GM11168 (cell line): ENCODE data around the gene DLG2.

Source experiments
- in situ Hi-C: fragments of 300-500 bp; cut with MboI; formaldehyde crosslinking; loops from one replicate; pipeline ENCODE4 v1.12.0; 2022; ENCODE audit warnings: low sequenced_read_pairs; ENCODE audit not compliant: unreplicated experiment

DLG2 gene

DNA sequence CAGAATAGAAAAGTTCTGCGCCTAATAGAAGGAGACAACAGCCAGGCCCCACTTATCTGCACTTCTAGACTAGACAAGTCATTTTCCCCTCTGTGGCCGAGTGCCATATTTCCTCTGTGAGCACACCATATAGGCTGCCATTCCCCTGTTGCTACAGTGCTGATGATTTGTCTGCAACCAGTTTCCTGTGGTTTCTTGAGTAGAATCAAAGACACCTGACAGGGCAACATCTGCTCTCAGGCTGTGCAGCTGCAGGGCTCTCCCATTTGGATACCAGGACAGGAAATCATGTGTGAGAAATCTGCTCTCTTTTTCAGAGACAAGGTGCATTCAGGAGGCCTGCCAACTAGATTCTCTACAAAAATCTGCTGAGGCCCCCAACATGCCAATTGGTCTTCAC, 879.3 kb downstream of the DLG2 start:
- in situ Hi-C loops: no loop called here

- in situ Hi-C loops: no loop called here
Measured at GRCh38 chr11:84740050-84740449, 887.1 kb downstream of the DLG2 start.

GRCh38 chr11:84724256-84724655, 902.9 kb downstream of the DLG2 start:
- in situ Hi-C loops: no loop called here

DNA sequence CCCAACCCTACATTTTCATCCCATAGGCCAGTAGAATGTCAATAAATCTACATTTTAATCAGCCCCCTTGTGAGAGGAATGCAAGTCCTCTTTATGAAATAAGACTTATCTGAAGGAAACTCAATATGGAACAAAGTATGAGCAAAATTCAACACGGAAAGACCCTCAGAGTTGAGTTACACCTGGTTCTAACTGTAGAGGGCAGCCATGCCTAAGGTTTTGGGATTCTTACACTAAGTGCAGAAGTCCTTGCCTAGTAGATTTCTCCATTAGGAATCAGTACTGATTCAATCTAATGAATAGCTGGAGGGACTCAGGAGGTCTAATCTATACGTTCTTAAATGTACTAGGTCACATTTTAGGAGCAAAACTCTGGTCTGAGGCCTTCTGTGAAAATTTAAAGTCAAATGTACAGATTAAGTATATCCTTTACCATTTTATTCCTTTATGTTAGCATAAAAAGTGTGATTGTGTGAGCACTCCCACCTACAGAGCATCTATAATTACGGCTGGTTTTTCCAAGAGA, 904.5 kb downstream of the DLG2 start:
- in situ Hi-C loops: no loop called here

DNA sequence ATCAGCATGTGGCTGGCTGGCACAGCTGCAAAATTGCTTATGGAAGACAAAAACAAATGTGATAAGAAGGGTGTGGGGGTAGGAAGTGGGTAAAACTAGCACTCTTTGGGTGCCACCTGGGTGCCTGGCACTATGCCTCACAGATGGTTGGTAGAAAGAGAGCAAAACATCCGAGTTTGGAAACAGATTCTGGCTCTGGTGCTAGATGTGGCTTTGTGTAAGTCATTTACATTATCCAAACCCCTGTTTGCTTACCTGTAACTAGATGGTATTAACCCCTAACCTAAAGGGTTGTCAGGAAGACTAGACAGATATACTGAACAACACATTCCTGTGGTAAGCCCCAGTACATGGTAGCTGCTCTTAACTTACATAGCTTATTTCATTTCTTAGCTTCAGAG, 905.6 kb downstream of the DLG2 start:
- in situ Hi-C loops: no loop called here

GRCh38 chr11:84720706-84721402, 906.3 kb downstream of the DLG2 start:
- in situ Hi-C loops: no loop called here

- in situ Hi-C loops: no loop called here
Measured at GRCh38 chr11:84719935-84720577, 907.1 kb downstream of the DLG2 start.

GRCh38 chr11:84714316-84714780, 912.8 kb downstream of the DLG2 start:
- in situ Hi-C loops: no loop called here

DNA sequence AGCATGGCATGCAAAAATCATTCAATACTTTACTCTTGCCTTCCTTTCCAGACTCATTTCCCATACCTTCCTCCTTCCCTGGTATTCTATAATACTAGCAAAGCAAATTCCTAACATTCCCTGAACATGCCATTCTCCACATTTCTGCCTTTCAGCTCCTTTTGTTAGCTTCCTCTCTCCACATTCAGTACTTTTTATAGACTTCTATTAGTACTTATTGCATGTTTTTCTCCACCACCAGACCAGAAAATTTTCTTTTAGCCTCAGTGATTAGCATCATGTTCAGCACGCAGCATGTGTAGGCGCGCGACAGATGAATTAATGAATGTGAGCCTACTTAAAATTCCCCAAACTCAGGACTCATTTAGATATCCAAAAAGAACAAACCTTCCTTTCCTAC, 935.3 kb downstream of the DLG2 start:
- in situ Hi-C loops: no loop called here

DNA sequence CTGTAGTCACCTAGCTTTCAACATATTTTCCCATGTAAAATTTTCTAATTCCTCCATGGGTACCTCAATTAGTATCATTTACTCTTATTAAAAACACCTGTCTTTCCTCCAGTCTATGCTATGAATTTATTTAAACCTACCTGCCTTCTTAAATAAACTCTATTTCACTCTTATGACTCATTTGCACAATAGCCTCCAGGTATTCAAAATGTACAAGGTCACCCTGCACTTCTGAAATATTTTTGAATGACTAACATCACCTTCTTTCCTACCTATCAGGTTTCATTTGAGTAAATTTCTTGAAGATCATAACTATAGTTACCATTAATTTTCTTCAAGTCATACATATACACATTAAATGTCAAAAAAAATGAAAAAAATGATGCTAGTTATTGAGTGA, 939.7 kb downstream of the DLG2 start:
- in situ Hi-C loops: no loop called here

DNA sequence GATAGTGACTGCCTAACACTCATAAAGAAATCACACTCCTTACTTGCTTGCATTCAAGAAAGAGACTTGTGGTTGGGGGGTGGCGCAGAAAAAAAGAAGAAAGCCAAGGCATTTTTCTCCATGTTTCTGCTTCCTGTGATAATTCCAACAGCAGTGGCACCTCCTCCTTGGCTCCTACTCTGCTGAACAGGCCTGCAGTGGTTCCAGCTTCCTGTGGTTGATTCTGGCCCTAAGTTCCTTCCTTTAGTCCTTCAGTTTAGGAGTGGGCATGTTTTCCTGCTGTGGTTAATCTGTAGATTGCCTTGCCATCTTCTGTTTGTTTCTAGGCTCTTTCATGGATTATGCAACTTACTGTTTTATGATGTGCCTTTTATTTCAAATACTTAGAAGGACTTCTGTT, 940.4 kb downstream of the DLG2 start:
- in situ Hi-C loops: no loop called here

DNA sequence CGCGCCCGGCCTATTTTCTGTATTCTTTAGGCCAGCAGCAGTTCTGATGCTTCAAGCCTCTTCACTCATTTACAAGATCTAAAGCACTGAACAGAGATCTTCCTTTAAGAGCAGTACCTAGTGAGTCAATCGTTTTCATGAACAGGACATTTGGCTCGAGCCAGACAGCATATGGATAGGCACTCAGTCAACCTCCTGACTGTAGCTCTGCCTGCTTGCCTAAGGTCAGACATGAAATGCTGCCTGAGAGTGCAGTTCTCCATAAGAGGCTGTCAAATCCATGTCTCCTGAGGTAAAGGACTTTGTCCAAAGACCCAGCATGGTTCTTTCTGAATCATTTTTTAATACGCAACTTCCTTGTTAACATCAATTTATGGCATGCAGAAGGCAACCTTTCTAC, 941.2 kb downstream of the DLG2 start:
- in situ Hi-C loops: no loop called here

DNA sequence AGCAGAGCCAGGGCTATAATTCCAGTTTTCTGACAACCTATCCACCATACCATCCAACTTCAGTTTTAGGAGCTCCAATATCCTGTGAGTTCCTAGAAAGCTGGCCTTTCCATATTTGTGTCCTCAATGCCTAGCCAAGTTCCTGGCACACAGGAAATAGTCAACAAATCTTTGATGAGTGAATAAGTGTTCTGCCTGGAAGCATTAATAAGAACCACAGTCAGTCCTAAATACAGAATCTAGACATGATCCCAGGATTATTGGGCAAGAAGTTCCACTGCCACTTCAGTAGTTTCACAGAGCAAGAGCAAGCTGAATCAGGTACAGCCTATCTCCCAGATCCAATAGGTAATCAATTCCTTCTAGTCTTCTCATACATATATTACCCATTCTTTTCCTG, 942.0 kb downstream of the DLG2 start:
- in situ Hi-C loops: no loop called here

GRCh38 chr11:84681456-84681855, 945.7 kb downstream of the DLG2 start:
- in situ Hi-C loops: no loop called here

DNA sequence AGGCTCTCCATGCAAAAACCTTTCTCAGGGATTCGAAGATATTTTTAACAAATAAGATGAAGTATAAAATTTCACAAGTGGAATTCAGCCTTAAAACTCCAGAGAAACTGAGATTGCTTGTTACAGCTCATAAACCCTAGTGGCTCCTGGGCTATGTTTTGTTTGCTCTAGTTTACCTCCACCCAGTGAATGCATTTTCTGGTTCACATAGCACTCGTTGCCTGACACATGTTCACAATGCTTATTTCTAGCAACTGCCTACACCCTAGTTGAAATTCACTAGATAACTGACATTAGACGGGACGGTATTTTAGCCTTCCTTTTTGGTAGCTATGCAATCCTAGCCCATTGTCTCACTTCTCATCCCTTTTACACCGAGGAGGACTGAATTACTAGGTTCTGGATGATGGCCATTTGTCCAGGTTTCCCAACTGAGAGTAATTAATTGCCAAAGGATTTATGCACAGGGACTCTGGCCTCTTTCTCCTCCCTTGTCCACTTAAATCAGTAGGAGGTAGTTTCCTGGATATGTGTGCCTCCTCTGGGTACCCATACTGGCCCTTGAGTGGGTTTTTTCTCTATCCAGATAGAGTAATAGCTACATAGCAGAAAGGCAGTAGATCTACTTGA, 951.6 kb downstream of the DLG2 start:
- in situ Hi-C loops: no loop called here

DNA sequence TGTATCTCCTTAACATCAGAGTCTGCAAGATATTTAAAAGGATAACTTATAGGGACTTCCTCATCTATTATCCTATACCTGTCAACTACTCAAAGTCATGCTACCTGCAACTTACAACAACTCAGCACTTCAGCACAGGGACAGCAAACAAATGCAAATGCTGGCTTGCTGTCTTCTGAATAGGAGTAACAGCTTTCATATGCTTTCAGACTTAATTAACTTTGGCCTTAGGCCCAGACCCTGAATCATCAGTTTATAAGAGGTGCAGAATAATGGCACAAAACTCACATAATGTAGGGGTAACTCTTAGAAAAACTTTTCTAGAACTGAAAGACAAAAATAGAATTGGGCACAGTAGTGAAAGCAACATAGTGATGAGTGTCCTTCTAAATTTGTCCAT, 953.4 kb downstream of the DLG2 start:
- in situ Hi-C loops: no loop called here

DNA sequence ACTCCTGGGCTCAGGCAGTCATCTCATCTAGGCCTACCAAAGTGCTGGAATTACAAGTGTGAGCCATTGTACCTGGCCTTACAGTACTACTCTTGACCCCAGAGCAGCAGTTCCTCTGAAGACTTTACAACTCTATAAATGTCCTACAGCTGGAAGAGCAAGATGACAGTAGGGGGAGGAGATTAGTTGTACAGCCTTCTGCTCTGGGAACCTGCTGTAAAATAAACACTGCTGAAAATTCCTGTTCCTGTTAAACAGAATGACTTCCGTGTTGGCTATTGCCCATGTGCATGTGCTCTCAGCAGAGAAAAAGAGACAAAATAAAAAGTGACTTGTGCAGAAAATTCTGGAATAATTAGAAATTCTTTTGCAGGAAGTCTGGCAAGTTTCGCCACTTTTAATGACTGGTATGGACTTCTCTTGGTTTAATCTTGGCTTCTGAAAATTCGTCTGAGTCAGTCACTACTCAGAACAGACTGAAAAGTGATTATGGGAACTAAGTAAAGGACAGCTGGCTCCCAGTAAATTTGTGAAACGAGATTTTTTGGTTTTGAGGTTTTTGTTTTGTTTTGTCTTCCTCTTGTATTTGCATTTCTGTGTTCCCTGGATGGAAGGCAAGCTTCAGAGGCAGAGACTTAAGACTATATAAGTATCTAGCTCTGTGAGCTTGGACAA, 955.7 kb downstream of the DLG2 start:
- in situ Hi-C loops: no loop called here

DNA sequence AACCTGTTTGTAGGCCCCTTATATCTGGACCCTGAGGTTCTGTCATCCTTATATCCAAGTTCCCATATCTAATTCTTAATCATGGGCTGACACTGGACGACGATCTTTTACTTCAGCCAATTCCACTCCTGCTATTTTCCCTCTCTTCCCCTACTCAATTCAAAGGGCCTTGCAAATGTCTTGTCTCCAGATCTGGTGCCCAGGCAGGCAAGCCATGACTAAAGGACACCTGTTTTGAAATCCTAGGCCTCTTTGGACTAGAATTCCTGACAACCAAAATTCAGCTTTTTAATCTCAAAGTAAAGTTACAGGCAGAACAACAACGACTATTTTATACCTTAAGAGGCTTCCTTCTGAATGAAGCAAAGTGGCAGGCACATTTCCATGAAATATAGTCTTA, 963.4 kb downstream of the DLG2 start:
- in situ Hi-C loops: no loop called here

DNA sequence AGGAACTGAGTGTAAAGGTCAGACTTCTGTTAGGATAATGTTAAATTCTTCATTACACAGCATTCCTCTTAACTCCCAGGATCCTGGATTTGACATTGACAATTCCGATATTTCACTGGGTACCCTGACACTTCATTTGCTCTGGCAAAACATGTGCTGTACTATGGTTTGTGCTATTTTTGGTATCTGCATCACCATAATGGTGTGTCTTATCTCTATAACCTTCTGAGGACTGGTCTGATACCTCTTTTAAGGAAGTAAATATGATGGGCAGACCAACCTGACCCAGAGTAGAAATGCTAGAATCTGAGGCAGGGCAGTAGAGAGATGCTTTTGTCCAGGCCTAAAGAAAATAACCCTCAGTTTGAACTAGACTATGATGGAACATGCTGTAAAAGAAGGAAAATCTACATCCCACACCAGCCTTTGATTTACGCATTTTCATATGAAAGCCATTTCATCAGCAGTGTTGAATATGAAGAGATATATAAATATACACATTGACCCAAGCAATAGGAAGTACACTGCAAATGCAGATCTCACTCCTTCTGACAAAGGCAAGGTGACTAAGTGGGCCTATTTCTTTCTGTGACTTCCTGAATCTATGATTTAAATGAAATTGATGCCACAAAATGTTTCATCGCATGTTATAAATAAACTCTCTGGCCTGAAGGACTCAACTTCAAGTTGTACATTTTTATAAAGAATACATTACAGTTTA, 966.7 kb downstream of the DLG2 start:
- in situ Hi-C loops: no loop called here

- in situ Hi-C loops: no loop called here
Measured at GRCh38 chr11:84655712-84656111, 971.4 kb downstream of the DLG2 start.
